Measurements from ENCODE around the gene TSEN54. TPM values are rescaled to one million over a fixed set of nuclear protein-coding genes. Genes with fewer than 3 reads are reported as not detected.

Gene TSEN54
- total RNA-seq, 1 experiment from 2014 or later: 78.7 TPM

DNA sequence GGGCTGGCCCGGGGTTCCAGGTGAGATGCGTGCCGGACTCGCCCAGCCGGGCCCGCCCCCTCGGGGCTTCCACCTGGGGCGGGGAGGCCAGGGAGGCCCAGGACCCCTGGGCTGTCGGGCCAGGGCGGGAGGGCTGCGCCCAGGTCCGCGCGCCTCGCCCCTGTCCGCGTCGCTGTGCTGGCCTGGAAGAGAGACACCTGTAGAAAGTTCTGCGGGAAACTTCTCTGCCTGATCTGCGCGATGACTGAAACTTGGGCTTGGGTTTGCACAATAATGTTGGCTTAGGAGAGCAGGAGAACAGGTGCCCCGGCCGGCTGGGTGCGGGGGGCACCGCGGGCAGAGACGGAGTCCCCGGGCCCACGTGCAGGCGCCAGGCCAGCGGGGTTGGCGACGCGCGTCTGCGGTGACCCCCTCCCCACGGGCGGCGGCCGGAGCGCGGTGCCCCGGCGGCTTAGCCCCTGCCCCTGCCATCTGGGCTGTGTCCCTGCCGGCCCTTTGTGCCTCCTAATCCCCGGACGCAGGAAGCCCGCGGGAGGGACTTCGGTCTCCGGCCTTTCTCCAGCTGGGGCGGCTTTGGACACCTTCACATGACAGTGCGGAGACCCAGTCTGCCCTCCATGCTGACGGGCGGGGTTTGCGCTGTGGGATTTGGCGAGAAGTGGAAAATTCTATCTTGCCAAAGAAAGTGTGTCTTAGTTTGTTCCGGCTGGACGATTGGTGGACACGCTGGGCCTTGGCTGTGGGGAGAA, 9.7 kb downstream of the TSEN54 start:
- CTCF ChIA-PET: interaction anchor here (0.5 to 1.9 kb wide), 8 partner anchors 10 to 286 kb away, joined by 3 to 8 read pairs (median 6); partner anchors contain the start of genes SMIM5 and TSEN54
- no peaks in the 10 kb centered on the region for H3K27me3 ChIP-seq (ENCODE audit: control insufficient read depth, insufficient read depth, low read length)
- H3K36me3 ChIP-seq (ENCODE audit: control insufficient read depth, insufficient read depth, low read length): peaks cover 2% of the 10 kb centered on the region; the same call in 1 of the 2 replicates
- POLR2A ChIA-PET: no interaction called here
- H3K27ac ChIP-seq (ENCODE audit: low read length): peak overlapping the region; percentile 81
- intact Hi-C loops (cut with micrococcal nuclease; ENCODE audit: unreplicated experiment) (no loop called here), in situ Hi-C loops (cut with HindIII; ENCODE audit: low pct_unique_long_range_greater_than_20kb, low sequenced_read_pairs) (no loop called here)
- H3K9me3 ChIP-seq (ENCODE audit: control insufficient read depth, insufficient read depth, low read depth, low read length): no peaks in the 10 kb centered on the region
- peak overlapping the region; percentile 68 to 75 for H3K4me3 ChIP-seq (ENCODE audit: low read depth in 2 of 2, low read length in 2 of 2)
- peak; percentile 60 for ATAC-seq
- TF ChIP-seq POLR2AphosphoS5 (IDR thresholded peaks at IDR 0.05; ENCODE audit: low read depth, low read length) (no peak), TCF7L2 (IDR thresholded peaks at IDR 0.05; ENCODE audit: low read depth, low read length) (no peak), SIN3A (IDR thresholded peaks at IDR 0.05; ENCODE audit: borderline replicate concordance, insufficient read depth, low read depth, low read length) (0 out of 2 replicates have a peak, but pooled peaks have one; percentile 2)
- TF ChIP-seq, protein P1, sequence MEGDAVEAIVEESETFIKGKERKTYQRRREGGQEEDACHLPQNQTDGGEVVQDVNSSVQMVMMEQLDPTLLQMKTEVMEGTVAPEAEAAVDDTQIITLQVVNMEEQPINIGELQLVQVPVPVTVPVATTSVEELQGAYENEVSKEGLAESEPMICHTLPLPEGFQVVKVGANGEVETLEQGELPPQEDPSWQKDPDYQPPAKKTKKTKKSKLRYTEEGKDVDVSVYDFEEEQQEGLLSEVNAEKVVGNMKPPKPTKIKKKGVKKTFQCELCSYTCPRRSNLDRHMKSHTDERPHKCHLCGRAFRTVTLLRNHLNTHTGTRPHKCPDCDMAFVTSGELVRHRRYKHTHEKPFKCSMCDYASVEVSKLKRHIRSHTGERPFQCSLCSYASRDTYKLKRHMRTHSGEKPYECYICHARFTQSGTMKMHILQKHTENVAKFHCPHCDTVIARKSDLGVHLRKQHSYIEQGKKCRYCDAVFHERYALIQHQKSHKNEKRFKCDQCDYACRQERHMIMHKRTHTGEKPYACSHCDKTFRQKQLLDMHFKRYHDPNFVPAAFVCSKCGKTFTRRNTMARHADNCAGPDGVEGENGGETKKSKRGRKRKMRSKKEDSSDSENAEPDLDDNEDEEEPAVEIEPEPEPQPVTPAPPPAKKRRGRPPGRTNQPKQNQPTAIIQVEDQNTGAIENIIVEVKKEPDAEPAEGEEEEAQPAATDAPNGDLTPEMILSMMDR (IDR thresholded peaks at IDR 0.05): no peak
- TF ChIP-seq, protein P2, sequence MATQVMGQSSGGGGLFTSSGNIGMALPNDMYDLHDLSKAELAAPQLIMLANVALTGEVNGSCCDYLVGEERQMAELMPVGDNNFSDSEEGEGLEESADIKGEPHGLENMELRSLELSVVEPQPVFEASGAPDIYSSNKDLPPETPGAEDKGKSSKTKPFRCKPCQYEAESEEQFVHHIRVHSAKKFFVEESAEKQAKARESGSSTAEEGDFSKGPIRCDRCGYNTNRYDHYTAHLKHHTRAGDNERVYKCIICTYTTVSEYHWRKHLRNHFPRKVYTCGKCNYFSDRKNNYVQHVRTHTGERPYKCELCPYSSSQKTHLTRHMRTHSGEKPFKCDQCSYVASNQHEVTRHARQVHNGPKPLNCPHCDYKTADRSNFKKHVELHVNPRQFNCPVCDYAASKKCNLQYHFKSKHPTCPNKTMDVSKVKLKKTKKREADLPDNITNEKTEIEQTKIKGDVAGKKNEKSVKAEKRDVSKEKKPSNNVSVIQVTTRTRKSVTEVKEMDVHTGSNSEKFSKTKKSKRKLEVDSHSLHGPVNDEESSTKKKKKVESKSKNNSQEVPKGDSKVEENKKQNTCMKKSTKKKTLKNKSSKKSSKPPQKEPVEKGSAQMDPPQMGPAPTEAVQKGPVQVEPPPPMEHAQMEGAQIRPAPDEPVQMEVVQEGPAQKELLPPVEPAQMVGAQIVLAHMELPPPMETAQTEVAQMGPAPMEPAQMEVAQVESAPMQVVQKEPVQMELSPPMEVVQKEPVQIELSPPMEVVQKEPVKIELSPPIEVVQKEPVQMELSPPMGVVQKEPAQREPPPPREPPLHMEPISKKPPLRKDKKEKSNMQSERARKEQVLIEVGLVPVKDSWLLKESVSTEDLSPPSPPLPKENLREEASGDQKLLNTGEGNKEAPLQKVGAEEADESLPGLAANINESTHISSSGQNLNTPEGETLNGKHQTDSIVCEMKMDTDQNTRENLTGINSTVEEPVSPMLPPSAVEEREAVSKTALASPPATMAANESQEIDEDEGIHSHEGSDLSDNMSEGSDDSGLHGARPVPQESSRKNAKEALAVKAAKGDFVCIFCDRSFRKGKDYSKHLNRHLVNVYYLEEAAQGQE (IDR thresholded peaks at IDR 0.05; ENCODE audit: insufficient read depth in 1 of 2, low read depth in 2 of 2, low read length in 1 of 2): no peak
- BruUV-seq (replicated peaks): no TSS peak
- DNase-seq (ENCODE audit: low read depth, low spot score): no peak
- H3K4me1 ChIP-seq (ENCODE audit: control insufficient read depth, insufficient read depth, low read length): peaks cover 17% of the 10 kb centered on the region

DNA sequence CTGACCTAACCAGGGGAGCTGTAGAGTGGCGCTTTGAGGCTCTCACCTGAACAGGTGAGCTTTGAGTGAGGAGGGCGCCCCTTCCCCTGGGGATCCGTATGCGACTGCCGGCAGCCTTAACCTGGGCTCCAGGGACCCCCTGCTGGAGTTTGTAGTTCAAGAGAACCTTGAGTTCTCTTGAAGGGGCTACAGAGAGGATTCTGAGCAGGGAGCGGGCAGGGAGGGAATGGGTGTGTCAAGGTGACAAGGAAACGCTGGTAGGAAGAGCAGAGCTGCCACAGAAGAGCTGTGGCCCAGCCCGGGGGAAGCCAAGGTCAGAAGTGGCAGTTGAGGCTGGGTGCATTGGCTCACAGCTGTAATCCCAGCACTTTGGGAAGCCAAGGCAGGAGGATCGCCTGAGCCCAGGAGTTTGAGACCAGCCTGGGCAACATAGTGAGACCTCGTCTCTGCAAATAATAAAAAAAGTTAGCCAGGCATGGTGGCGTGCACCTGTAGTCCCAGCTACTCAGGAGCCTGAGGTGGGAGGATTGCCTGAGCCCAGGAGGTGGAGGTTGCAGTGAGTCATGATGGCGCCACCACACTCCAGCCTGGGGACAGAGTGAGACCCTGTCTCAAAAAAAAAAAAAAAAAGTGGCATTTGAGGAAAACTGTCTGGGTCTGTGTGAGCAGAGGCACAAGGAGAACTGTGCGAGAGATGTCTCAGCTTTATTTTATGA, 10.4 kb downstream of the TSEN54 start:
- DNase-seq (ENCODE audit: low read depth, low spot score): no peak
- TSS peak; percentile 54 for BruUV-seq (replicated peaks)
- H3K4me1 ChIP-seq (ENCODE audit: control insufficient read depth, insufficient read depth, low read length): peaks cover 17% of the 10 kb centered on the region
- no peak for ATAC-seq
- no peaks in the 10 kb centered on the region for H3K27me3 ChIP-seq (ENCODE audit: control insufficient read depth, insufficient read depth, low read length)
- POLR2A ChIA-PET: no interaction called here
- H3K4me3 ChIP-seq (ENCODE audit: low read depth in 2 of 2, low read length in 2 of 2): peak overlapping the region; percentile 68 to 75
- peak overlapping the region; percentile 81 for H3K27ac ChIP-seq (ENCODE audit: low read length)
- in situ Hi-C loops (cut with HindIII; ENCODE audit: low pct_unique_long_range_greater_than_20kb, low sequenced_read_pairs): no loop called here
- TF ChIP-seq POLR2AphosphoS5 (IDR thresholded peaks at IDR 0.05; ENCODE audit: low read depth, low read length) (no peak), SIN3A (IDR thresholded peaks at IDR 0.05; ENCODE audit: borderline replicate concordance, insufficient read depth, low read depth, low read length) (no peak), TCF7L2 (IDR thresholded peaks at IDR 0.05; ENCODE audit: low read depth, low read length) (no peak)
- TF ChIP-seq, protein P1 (IDR thresholded peaks at IDR 0.05): no peak
- TF ChIP-seq, protein P2 (IDR thresholded peaks at IDR 0.05; ENCODE audit: insufficient read depth in 1 of 2, low read depth in 2 of 2, low read length in 1 of 2): no peak
- CTCF ChIA-PET: interaction anchor here (0.5 to 1.3 kb wide), 4 partner anchors 10 to 256 kb away, joined by 4 to 5 read pairs (median 4); partner anchors contain the start of gene TSEN54
- H3K9me3 ChIP-seq (ENCODE audit: control insufficient read depth, insufficient read depth, low read depth, low read length): no peaks in the 10 kb centered on the region
- intact Hi-C loops (cut with micrococcal nuclease; ENCODE audit: unreplicated experiment): no loop called here
- peaks cover 2% of the 10 kb centered on the region; the same call in 1 of the 2 replicates for H3K36me3 ChIP-seq (ENCODE audit: control insufficient read depth, insufficient read depth, low read length)

All from Panc1 (cell line).